Measurements from ENCODE around the gene PKDCC. TPM values are rescaled to one million over a fixed set of nuclear protein-coding genes. Genes with fewer than 3 reads are reported as not detected.

Gene PKDCC
- total RNA-seq (2022) (322 and 339 TPM in 2 replicates), Bru-seq, nascent RNA (percentile 99 among the genes with signal in this experiment), BruChase-seq, experiment 1, labeled RNA remaining after a 2-hour chase (percentile 95 among the genes with signal in this experiment), BruChase-seq, experiment 2, labeled RNA remaining after a 6-hour chase (percentile 93 among the genes with signal in this experiment)
- long read RNA-seq, transcript PKDCC-201 (7 exons, 2,502 nt) = major isoform, 69 of 107 reads
- long read RNA-seq, partial matches to known transcripts = 8 of 107 reads
- long read RNA-seq, other reads (novel, unspliced or antisense) = 29 of 107 reads

GRCh38 chr2:42047488-42048298 is at the start of gene PKDCC:
Gene PKDCC, plus strand, starts transcription at chr2:42048021. Its CDS starts 179 bp downstream, at chr2:42048200.
- Mint-ChIP-seq H3K9me3 (ENCODE audit: unreplicated experiment) (no peaks in the 10 kb centered on the region), H3K4me3 (ENCODE audit: unreplicated experiment) (peak within 1 kb of the TSS; percentile 98), H3K36me3 (ENCODE audit: insufficient read depth, unreplicated experiment) (peaks cover 50% of the 10 kb centered on the region), H3K27me3 (ENCODE audit: insufficient read depth, unreplicated experiment) (no peaks in the 10 kb centered on the region), H3K4me1 (ENCODE audit: low read depth, unreplicated experiment) (peaks cover 13% of the 10 kb centered on the region), H3K27ac (ENCODE audit: unreplicated experiment) (peak within 1 kb of the TSS; percentile 98)
- BruUV-seq (replicated peaks) = no TSS peak
- Histone ChIP-seq H3K9me3 (no peaks in the 10 kb centered on the region), H3K36me3 (ENCODE audit: control insufficient read depth, insufficient read depth, low read length) (peaks cover 5% of the 10 kb centered on the region), H3K27me3 (replicated peaks; ENCODE audit: control insufficient read depth, insufficient read depth, low read length) (no peaks in the 10 kb centered on the region), H3K4me3 (ENCODE audit: low read depth, low read length) (peak within 1 kb of the TSS; percentile 65), H3K4me1 (peaks cover 39% of the 10 kb centered on the region)
- ChIA-PET CTCF (interaction anchor here (0.9 to 1.5 kb wide), 3 partner anchors 22 to 194 kb away, joined by 4 to 9 read pairs (median 7); no protein-coding TSS in a partner anchor), POLR2A (interaction anchor here (0.5 to 1.1 kb wide), 9 partner anchors 8 to 194 kb away, joined by 3 to 11 read pairs (median 4); no protein-coding TSS in a partner anchor)
- peak; percentile 84 to 92 for DNase-seq
- intact Hi-C loops (cut with micrococcal nuclease; ENCODE audit: unreplicated experiment) = no loop called here
- no peak for TF ChIP-seq CTCF (IDR thresholded peaks at IDR 0.05; ENCODE audit: insufficient read depth in 1 of 2, low read depth in 1 of 2, low read length in 1 of 2, severe bottlenecking in 1 of 2, unreplicated experiment in 1 of 2)

- ChIA-PET POLR2A (no interaction called here), CTCF (interaction anchor here (0.7 kb wide), 1 partner anchor 128 kb away, joined by 3 read pairs; no protein-coding TSS in a partner anchor)
- H3K36me3 Mint-ChIP-seq (ENCODE audit: insufficient read depth, unreplicated experiment) = no peaks in the 10 kb centered on the region
- BruUV-seq (replicated peaks) = no TSS peak
- no peak for TF ChIP-seq CTCF (IDR thresholded peaks at IDR 0.05; ENCODE audit: insufficient read depth in 1 of 2, low read depth in 1 of 2, low read length in 1 of 2, severe bottlenecking in 1 of 2, unreplicated experiment in 1 of 2)
- DNase-seq = no peak
- Histone ChIP-seq H3K4me1 (no peaks in the 10 kb centered on the region), H3K27me3 (replicated peaks; ENCODE audit: control insufficient read depth, insufficient read depth, low read length) (no peaks in the 10 kb centered on the region), H3K9me3 (peaks cover 2% of the 10 kb centered on the region; the same call in 1 of the 2 replicates), H3K36me3 (ENCODE audit: control insufficient read depth, insufficient read depth, low read length) (no peaks in the 10 kb centered on the region), H3K4me3 (ENCODE audit: low read depth, low read length) (no peak overlapping the region)
- H3K4me3 Mint-ChIP-seq (ENCODE audit: unreplicated experiment) = no peak overlapping the region
- H3K9me3 Mint-ChIP-seq (ENCODE audit: unreplicated experiment) = peaks cover 5% of the 10 kb centered on the region
- no peak overlapping the region for H3K27ac Mint-ChIP-seq (ENCODE audit: unreplicated experiment)
- intact Hi-C loops (cut with micrococcal nuclease; ENCODE audit: unreplicated experiment) = no loop called here
- H3K4me1 Mint-ChIP-seq (ENCODE audit: low read depth, unreplicated experiment) = no peaks in the 10 kb centered on the region
- no peaks in the 10 kb centered on the region for H3K27me3 Mint-ChIP-seq (ENCODE audit: insufficient read depth, unreplicated experiment)
Measured at GRCh38 chr2:41998186-41999127, 49.4 kb upstream of the PKDCC start.

- no peak for DNase-seq
- H3K27ac Mint-ChIP-seq (ENCODE audit: unreplicated experiment) = no peak overlapping the region
- BruUV-seq (replicated peaks) = no TSS peak
- H3K36me3 Mint-ChIP-seq (ENCODE audit: insufficient read depth, unreplicated experiment) = no peaks in the 10 kb centered on the region
- H3K27me3 Mint-ChIP-seq (ENCODE audit: insufficient read depth, unreplicated experiment) = no peaks in the 10 kb centered on the region
- no peak for TF ChIP-seq CTCF (IDR thresholded peaks at IDR 0.05; ENCODE audit: insufficient read depth in 1 of 2, low read depth in 1 of 2, low read length in 1 of 2, severe bottlenecking in 1 of 2, unreplicated experiment in 1 of 2)
- H3K4me3 Mint-ChIP-seq (ENCODE audit: unreplicated experiment) = no peak overlapping the region
- Histone ChIP-seq H3K27me3 (replicated peaks; ENCODE audit: control insufficient read depth, insufficient read depth, low read length) (no peaks in the 10 kb centered on the region), H3K9me3 (peaks cover 7% of the 10 kb centered on the region; the same call in 1 of the 2 replicates), H3K4me1 (no peaks in the 10 kb centered on the region), H3K36me3 (ENCODE audit: control insufficient read depth, insufficient read depth, low read length) (no peaks in the 10 kb centered on the region), H3K4me3 (ENCODE audit: low read depth, low read length) (no peak overlapping the region)
- intact Hi-C loops (cut with micrococcal nuclease; ENCODE audit: unreplicated experiment) = no loop called here
- H3K4me1 Mint-ChIP-seq (ENCODE audit: low read depth, unreplicated experiment) = no peaks in the 10 kb centered on the region
- POLR2A ChIA-PET = no interaction called here
- peaks cover 11% of the 10 kb centered on the region for H3K9me3 Mint-ChIP-seq (ENCODE audit: unreplicated experiment)
- CTCF ChIA-PET = no interaction called here
Measured at GRCh38 chr2:41999128-41999480, 48.7 kb upstream of the PKDCC start.
